Measurements from ENCODE around the gene SRBD1.

- TF ChIP-seq EZH2 (IDR thresholded peaks at IDR 0.05; ENCODE audit: borderline replicate concordance, insufficient read depth, low read length, poor library complexity, severe bottlenecking) (no peak), EP300 (conservative IDR thresholded peaks at IDR 0.05; ENCODE audit: poor library complexity, severe bottlenecking) (no peak), TAF1 (IDR thresholded peaks at IDR 0.05; ENCODE audit: low read depth) (no peak), CTCF (IDR thresholded peaks at IDR 0.05; ENCODE audit: poor library complexity, severe bottlenecking) (no peak), POLR2AphosphoS5 (IDR thresholded peaks at IDR 0.05) (no peak)
Measured at GRCh38 chr2:45643095-45643494, 32.0 kb upstream of the SRBD1 start.

Data from neural cell (in vitro differentiated cells).